Mesenchymal stem cell (in vitro differentiated cells and primary cell): ENCODE measurements around the gene ACSM2B.
"Not testable (repeated sequence)": the region's sequence is repeated elsewhere in the genome, so short reads cannot be mapped to it uniquely, and the experiment has no call there.

Source experiments
- DNase-seq: peaks from one replicate; pipeline ENCODE4 v3.0.0-alpha.2; 2013
- H2AFZ ChIP-seq: one replicate; pipeline ENCODE4 v1.6.1; 2013; ENCODE audit warnings: low read depth, mild to moderate bottlenecking, control low read depth, inconsistent platforms, low read length, moderate library complexity
- H2AK5ac ChIP-seq: 2 replicates; pipeline ENCODE4 v1.6.1; 2013; ENCODE audit warnings: low read length, moderate library complexity, mild to moderate bottlenecking, inconsistent platforms; ENCODE audit not compliant: severe bottlenecking
- H2BK120ac ChIP-seq: one replicate; pipeline ENCODE4 v1.6.1; 2013; ENCODE audit warnings: low read depth, mild to moderate bottlenecking, inconsistent platforms, low read length, moderate library complexity
- H2BK12ac ChIP-seq, 2 experiments: one replicate each; pipeline ENCODE4 v1.6.1; 2013; ENCODE audit warnings: inconsistent platforms in 2 of 2, low read length in 2 of 2, mild to moderate bottlenecking in 2 of 2, moderate library complexity in 2 of 2, control low read depth in 1 of 2
- H2BK15ac ChIP-seq: one replicate; pipeline ENCODE4 v1.6.1; 2013; ENCODE audit warnings: mild to moderate bottlenecking, low read depth, inconsistent platforms; ENCODE audit not compliant: poor library complexity, severe bottlenecking
- H2BK5ac ChIP-seq: 2 replicates; pipeline ENCODE4 v1.6.1; 2013; ENCODE audit warnings: low read depth, mild to moderate bottlenecking, low read length, control low read depth, inconsistent platforms; ENCODE audit not compliant: poor library complexity, severe bottlenecking
- H3K14ac ChIP-seq, 2 experiments: one replicate each; pipeline ENCODE4 v1.6.1; 2013; ENCODE audit warnings: inconsistent platforms in 2 of 2, low read length in 2 of 2, control low read depth in 1 of 2, mild to moderate bottlenecking in 1 of 2, moderate library complexity in 1 of 2
- H3K18ac ChIP-seq, 2 experiments: one replicate each; pipeline ENCODE4 v1.6.1; 2013; ENCODE audit warnings: inconsistent platforms in 2 of 2, low read length in 2 of 2, control low read depth in 1 of 2, low read depth in 1 of 2, mild to moderate bottlenecking in 1 of 2
- H3K23ac ChIP-seq, 2 experiments: one replicate each; pipeline ENCODE4 v1.6.1; 2013; ENCODE audit warnings: inconsistent platforms in 2 of 2, low read length in 2 of 2, mild to moderate bottlenecking in 2 of 2, moderate library complexity in 2 of 2, control low read depth in 1 of 2
- H3K27ac ChIP-seq: 2 replicates; pipeline ENCODE4 v1.5.1; 2013; ENCODE audit warnings: mild to moderate bottlenecking, moderate library complexity, low read length, control low read depth, inconsistent platforms; ENCODE audit not compliant: poor library complexity, severe bottlenecking
- H3K27me3 ChIP-seq, 2 experiments: 2 replicates each; pipeline versions ENCODE4 v1.6.1 to v1.7.0; 2013; ENCODE audit warnings: low read length in 2 of 2, mild to moderate bottlenecking in 2 of 2, moderate library complexity in 2 of 2, control low read depth in 1 of 2, inconsistent platforms in 1 of 2; ENCODE audit not compliant: control insufficient read depth in 1 of 2, insufficient read depth in 1 of 2
- H3K36me3 ChIP-seq, 2 experiments: 2 replicates each; pipeline versions ENCODE4 v1.6.1 to v1.7.0; 2013; ENCODE audit warnings: low read length in 2 of 2, control low read depth in 1 of 2, inconsistent platforms in 1 of 2, low read depth in 1 of 2, mild to moderate bottlenecking in 1 of 2; ENCODE audit not compliant: insufficient read depth in 2 of 2, control insufficient read depth in 1 of 2
- H3K4ac ChIP-seq, 2 experiments: one replicate each; pipeline ENCODE4 v1.6.1; 2013; ENCODE audit warnings: inconsistent platforms in 2 of 2, low read length in 2 of 2, mild to moderate bottlenecking in 2 of 2, moderate library complexity in 2 of 2, control low read depth in 1 of 2, low read depth in 1 of 2
- H3K4me1 ChIP-seq: 2 replicates; pipeline ENCODE4 v1.6.1; 2013; ENCODE audit warnings: low read depth, low read length, control low read depth; ENCODE audit not compliant: control insufficient read depth, insufficient read depth
- H3K4me2 ChIP-seq: 2 replicates; pipeline ENCODE4 v1.6.1; 2013; ENCODE audit warnings: low read length, mild to moderate bottlenecking, inconsistent platforms; ENCODE audit not compliant: poor library complexity, severe bottlenecking
- H3K4me3 ChIP-seq, 2 experiments: 2 replicates each; pipeline versions ENCODE4 v1.5.1 to v1.7.0; 2013; ENCODE audit warnings: low read length in 2 of 2, mild to moderate bottlenecking in 2 of 2, control low read depth in 1 of 2, low read depth in 1 of 2; ENCODE audit not compliant: insufficient read depth in 1 of 2
- H3K79me1 ChIP-seq: replicated peaks from 2 replicates; pipeline ENCODE4 v1.6.1; 2013; ENCODE audit warnings: mild to moderate bottlenecking, control low read depth, low read length, inconsistent platforms; ENCODE audit not compliant: poor library complexity, severe bottlenecking
- H3K9ac ChIP-seq: 2 replicates; pipeline ENCODE4 v1.7.0; 2013; ENCODE audit warnings: mild to moderate bottlenecking, low read length, moderate library complexity
- H3K9me3 ChIP-seq: 2 replicates; pipeline ENCODE4 v1.7.0; 2013; ENCODE audit warnings: mild to moderate bottlenecking, low read length; ENCODE audit not compliant: control insufficient read depth
- H4K8ac ChIP-seq: one replicate; pipeline ENCODE4 v1.6.1; 2013; ENCODE audit warnings: inconsistent platforms, mild to moderate bottlenecking, low read length, moderate library complexity
- H4K91ac ChIP-seq: one replicate; pipeline ENCODE4 v1.6.1; 2013; ENCODE audit warnings: mild to moderate bottlenecking, low read length, inconsistent platforms
- WGBS: methylation state at CpG from one replicate; pipeline ENCODE4 v1.1.7; 2013; ENCODE audit warnings: mixed read lengths; 5-methylcytosine and 5-hydroxymethylcytosine counted together

ACSM2B gene

DNA sequence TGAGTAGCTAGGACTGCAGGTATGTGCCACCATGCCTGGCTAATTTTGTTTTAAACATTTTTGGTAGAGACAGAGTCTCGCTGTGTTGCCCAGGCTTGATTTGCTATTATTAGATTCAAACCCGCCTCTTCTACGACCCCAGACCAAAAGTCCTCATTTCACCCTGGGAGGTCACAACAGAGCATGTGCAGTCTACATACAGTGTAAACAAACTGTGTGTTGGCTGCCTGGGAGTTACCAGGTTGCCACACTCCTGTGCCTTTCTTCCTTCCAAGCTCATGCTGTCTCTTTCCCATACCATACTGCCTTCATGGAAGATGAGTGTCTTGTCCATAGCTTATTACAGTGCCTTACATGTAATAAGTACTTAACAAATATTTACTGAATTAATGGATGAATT, 11.9 kb downstream of the ACSM2B start:
- H3K4ac ChIP-seq, H3K4me1 ChIP-seq, H3K18ac ChIP-seq, H3K4me2 ChIP-seq, H3K9me3 ChIP-seq, H2AK5ac ChIP-seq, H3K23ac ChIP-seq, H3K79me1 ChIP-seq, H4K8ac ChIP-seq, H4K91ac ChIP-seq, H2BK120ac ChIP-seq, H3K9ac ChIP-seq, H3K4me3 ChIP-seq, DNase-seq, H2BK12ac ChIP-seq, H3K14ac ChIP-seq, H3K36me3 ChIP-seq, H2BK15ac ChIP-seq, H2AFZ ChIP-seq, H3K27me3 ChIP-seq, H3K27ac ChIP-seq, H2BK5ac ChIP-seq: not testable (repeated sequence)
- WGBS = 82% methylated on average over 2 of the region's 3 CpGs

DNA sequence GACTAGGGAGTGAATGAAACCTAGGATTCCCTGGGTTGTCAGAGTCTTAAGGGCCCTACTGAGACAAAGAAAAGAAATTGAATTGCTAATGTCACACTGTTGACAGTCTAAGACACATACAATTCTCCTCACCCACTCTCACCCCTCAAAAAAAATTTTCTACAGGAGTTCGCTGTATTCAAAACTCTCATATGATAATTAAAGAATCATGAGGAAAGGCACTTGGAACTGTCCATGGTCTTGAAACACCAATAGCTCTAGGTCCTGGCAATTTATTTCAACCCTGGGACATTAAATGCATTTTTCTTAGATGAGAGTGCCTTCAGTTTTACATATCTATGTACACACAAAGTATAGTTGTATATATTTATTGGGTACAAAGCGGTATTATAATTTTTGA, 20.5 kb downstream of the ACSM2B start:
- H2BK12ac ChIP-seq, H3K18ac ChIP-seq, H3K4me3 ChIP-seq, H3K23ac ChIP-seq, H4K8ac ChIP-seq, H3K36me3 ChIP-seq, H3K79me1 ChIP-seq, H3K4me1 ChIP-seq, H3K4me2 ChIP-seq, H2BK15ac ChIP-seq, H3K9me3 ChIP-seq, H4K91ac ChIP-seq, H2AFZ ChIP-seq, H3K9ac ChIP-seq, H3K14ac ChIP-seq, H3K4ac ChIP-seq, H3K27ac ChIP-seq, H2BK5ac ChIP-seq, H3K27me3 ChIP-seq, H2BK120ac ChIP-seq, DNase-seq, H2AK5ac ChIP-seq: not testable (repeated sequence)
- 100% methylated on average over 1 of the region's 2 CpGs for WGBS

- H3K36me3 ChIP-seq, H2AFZ ChIP-seq, H3K4me1 ChIP-seq, H3K23ac ChIP-seq, H3K79me1 ChIP-seq, H3K18ac ChIP-seq, H3K4me2 ChIP-seq, H4K91ac ChIP-seq, DNase-seq, H4K8ac ChIP-seq, H2BK15ac ChIP-seq, H3K27ac ChIP-seq, H2AK5ac ChIP-seq, H3K4ac ChIP-seq, H3K9me3 ChIP-seq, H3K9ac ChIP-seq, H2BK5ac ChIP-seq, H3K27me3 ChIP-seq, H2BK120ac ChIP-seq, H3K4me3 ChIP-seq, H3K14ac ChIP-seq, H2BK12ac ChIP-seq: not testable (repeated sequence)
- 63% methylated on average over 3 of the region's 3 CpGs for WGBS
Observed at GRCh38 chr16:20554689-20555088, 21.5 kb downstream of the ACSM2B start.

GRCh38 chr16:20553493-20553892, 22.7 kb downstream of the ACSM2B start:
- H3K4me2 ChIP-seq, H3K79me1 ChIP-seq, H2AK5ac ChIP-seq, H3K36me3 ChIP-seq, H4K91ac ChIP-seq, H3K27me3 ChIP-seq, H3K4ac ChIP-seq, H2BK12ac ChIP-seq, DNase-seq, H3K4me1 ChIP-seq, H3K9me3 ChIP-seq, H2BK5ac ChIP-seq, H3K18ac ChIP-seq, H3K4me3 ChIP-seq, H4K8ac ChIP-seq, H3K23ac ChIP-seq, H3K9ac ChIP-seq, H2BK120ac ChIP-seq, H2AFZ ChIP-seq, H2BK15ac ChIP-seq, H3K14ac ChIP-seq, H3K27ac ChIP-seq: not testable (repeated sequence)
- 29% methylated on average over 2 of the region's 3 CpGs for WGBS
